HG03342 (cell line): ENCODE results near the gene C3orf80.
"Not testable (repeated sequence)": the region's sequence is repeated elsewhere in the genome, so short reads cannot be mapped to it uniquely, and the experiment has no call there.

Experiments
- ATAC-seq: cut with Tn5 transposase; IDR thresholded peaks from one replicate; pipeline ENCODE4 v1.9.1; 2021; ENCODE audit warnings: mild to moderate bottlenecking, moderate library complexity; ENCODE audit not compliant: unreplicated experiment

The C3orf80 gene

DNA sequence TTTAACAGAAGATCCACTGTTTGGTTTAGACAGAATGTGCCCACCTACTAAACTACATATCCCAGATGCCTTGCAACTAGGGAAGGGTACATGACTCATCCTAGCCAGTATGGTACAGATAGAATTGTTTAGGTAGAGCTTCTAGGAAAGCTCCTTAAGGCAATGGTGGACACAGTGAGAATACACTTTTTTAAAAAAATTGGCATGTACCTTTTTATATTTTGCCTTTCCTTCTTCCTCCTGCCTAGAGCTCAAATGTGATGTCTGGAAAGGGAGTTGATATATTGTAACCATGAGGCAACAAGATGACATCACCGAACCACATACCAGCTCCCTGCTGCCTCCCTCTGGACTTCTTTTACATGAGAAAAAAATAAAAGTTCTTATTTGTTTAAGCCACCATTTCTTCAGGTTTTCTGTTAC is 14.4 kb upstream of the C3orf80 start:
- ATAC-seq: no peak

DNA sequence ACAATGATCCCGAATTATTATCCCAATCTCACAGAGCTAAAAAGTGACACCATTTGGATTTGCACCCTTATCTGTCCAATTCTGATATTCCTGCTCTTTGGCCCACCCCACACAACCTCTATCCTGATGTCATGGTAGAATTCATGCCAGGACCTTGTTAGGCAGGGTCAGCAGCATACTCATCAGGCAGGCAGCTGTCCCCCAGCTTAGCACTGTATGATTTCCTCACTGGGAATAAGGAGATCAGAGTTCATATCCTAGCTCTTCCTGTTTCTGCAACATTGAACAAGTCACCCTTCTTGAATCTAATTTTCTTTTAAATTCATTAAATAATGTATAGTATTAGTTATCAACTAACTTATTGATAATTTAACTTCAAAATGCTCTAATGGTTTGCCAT is 12.0 kb upstream of the C3orf80 start:
- no peak for ATAC-seq

DNA sequence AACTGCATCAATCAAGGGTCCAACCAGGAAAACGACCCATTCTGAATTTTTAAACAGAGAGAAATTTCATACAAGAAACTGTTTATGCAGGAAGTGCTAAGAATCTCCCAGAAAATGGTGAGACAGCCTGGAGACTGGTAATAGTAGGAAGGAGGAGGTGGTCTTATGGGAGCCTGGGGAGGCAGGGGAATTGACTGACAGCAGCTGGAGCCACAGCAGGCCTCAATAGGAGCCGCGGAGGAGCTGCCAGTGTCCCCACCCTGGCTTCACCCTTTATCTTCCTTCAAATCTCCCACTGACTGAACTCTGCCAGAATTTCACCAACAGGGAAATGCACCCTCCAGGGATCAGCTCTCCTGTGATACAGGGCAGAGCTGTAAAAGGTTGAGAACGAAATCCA is 7.5 kb upstream of the C3orf80 start:
- ATAC-seq: no peak

DNA sequence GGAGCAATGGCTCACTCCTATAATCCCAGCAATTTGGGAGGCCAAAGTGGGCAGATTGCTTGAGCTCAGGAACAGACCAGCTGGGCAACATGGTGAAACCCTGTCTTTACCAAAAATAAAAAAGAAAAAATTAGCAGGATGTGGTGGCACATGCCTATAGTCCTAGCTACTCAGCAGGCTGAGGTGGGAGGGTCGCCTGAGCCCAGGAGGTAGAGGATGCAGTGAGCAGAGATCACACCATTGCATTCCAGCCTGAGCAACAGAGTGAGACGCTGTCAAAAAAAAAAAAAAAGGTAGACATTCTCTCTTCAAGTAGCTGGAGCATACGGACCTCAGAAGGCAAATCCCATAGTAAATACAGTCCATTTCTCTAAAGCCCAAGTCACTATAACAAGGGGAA is 7.1 kb upstream of the C3orf80 start:
- ATAC-seq: no peak

DNA sequence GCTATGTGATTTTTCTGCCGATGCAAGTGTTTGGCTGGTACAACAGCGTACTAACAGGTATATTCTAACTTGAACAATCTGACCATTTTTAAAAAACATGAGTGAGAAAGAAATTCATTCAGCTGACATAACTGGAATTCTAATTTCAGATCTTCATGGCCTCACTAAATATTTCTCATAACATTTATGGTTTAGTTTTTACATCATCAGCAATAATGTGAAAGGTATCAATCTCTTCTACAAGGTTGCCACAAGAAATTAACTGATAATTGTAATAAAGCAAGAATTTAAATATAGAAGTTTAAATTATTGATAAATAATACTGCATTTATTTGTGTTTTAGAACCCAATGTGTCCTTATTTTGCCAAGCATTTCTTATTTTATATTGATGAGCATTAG is 5.2 kb upstream of the C3orf80 start:
- no peak for ATAC-seq

DNA sequence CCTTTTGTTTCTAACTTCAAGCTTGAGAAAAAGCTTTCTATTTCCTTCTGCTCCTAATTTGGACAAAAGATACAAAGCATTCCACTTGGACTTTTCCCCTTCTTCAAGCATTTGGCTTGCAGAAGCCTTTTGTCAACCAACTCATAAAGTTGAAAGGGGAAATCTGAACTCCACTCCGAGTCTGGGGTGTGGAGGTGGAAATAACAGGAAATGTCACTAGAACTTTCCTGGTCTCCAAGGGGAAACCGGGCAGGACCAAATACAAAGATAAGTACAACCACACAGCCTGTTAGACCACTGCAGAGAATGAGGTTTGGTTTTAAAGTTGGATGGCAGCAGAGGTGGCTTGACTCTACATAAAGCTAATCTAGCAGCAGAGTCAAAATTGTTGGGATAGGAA is 4.2 kb upstream of the C3orf80 start:
- ATAC-seq: no peak

DNA sequence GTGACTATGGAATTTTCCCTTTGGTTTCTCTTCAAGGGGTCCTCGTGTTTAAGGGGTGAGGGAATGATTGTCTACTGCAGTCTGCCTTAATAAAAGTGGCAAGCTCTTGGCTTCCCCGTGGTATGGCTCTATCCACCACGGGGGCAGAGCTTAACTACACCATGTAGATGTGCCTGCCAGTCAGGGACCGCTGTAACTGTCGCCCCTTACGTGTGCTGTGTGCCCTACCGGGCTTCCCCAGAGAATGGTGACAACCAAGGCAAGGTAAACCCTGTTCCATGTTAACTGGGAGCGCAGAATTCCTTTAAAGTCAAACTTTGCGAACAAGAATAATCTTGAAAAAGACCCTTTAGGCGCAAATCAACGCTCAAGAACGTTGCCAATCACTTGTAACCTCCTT is 966 bp upstream of the C3orf80 start:
- no peak for ATAC-seq

DNA sequence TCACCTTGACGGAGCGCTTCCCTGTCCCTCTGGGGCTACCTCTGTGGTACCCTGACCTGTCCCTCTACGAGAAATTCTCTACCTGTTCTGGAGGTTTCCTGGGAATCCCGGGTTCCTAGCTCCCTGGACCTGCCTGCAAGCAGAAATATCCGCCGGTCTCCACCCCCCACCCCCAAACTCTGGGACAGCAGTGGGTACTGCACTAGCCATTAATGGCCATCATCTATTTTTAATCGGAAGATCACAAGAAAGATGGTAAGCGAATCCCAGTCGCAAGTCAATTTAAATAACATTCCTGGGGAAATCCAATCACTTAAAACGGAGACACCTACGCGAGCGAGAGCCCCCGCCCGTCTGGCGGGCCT is 429 bp upstream of the C3orf80 start:
- no peak for ATAC-seq

DNA sequence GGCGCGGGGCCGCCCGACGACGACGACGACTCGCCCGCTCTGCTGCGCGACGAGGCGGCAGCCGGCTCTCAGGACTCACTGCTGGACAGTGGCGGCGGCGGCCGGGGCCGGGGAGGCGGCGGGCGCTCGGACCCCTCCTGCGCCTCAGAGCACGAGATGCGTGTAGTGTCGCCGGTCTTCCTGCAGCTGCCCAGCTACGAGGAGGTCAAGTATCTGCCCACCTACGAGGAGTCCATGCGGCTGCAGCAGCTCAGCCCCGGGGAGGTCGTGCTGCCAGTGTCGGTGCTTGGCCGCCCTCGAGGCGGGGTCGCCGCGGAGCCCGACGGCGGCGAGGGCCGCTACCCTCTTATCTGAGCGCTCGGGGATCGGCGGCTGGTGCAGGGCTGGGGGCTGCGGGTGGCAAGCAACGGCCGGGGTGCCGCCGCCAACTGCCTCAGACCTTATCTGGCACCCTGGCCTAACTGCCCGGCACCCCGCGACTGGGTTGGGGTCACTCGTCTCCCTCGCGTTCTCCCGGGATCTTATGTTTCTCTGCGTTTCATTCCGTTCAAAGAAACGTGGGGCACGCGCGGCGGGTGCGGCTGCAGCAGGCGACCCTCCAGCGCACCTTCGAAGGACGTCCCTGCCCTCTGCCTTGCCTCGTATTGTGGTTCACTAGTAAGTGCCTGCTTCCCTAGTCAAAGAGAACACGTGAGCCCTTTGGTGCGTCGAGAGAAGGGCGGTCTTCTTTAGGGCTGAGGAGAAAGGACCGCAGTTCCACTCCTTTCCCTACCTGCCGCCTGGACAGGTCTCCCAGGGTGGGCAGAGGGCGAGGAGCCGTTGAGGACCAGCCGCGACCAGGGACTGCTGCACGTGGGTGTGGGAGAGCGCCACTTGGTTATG is 1.0 kb downstream of the C3orf80 start:
- peak; percentile 18 for ATAC-seq

DNA sequence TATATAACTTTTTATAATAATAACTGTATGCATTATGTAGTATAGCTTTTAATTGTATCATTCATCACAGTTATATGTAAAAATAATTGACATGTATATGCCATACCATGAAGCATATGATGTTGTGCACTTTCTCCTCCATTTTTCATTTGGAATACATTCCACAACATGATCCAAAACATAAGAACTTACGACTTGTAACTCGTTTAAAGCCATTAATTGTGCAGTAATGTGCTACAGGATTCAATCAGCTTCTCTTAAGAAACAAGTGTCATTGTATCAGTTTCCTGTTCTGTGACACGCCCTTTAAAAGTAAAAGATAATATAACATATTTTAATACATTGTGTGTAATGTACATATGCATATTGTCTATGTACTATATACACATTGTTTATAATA is 2.2 kb downstream of the C3orf80 start:
- no peak for ATAC-seq

DNA sequence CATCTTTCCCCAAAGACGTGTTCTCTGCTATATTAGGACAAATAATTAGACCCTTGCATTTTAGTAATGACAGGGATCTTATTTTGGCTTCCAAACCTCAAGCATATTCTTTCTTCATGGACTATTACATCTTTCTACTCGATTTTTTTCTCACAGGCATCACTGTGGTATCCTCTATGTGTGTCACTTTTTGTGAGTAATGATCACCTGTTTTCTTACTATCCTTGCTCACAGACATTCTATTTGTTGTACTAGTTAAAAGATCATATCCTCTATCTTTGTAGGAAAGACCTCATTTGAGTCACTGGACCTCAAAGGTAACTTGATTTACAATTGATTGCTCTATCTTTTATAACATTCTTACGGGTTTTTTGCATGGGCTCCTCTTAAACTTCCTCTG is 6.8 kb downstream of the C3orf80 start:
- no peak for ATAC-seq

DNA sequence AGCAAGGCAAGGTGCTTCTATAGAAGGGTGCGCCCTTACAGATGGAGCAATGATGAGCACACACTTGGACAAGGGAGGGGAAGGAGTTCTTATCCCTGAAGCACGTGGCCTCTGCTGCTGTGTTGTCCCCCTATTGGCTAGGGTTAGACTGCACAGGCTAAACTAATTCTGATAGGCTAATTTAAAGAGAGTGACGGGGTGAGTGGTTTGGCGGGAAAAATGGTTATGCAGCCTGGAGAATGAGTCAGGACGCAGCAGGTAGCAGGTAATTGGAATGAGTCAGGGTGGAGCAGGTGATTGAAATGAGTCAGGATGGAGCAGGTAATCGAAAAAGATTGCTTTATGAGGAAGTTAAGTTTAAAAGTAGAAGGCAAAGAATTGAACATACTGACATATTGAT is 15.5 kb downstream of the C3orf80 start:
- not testable (repeated sequence) for ATAC-seq

DNA sequence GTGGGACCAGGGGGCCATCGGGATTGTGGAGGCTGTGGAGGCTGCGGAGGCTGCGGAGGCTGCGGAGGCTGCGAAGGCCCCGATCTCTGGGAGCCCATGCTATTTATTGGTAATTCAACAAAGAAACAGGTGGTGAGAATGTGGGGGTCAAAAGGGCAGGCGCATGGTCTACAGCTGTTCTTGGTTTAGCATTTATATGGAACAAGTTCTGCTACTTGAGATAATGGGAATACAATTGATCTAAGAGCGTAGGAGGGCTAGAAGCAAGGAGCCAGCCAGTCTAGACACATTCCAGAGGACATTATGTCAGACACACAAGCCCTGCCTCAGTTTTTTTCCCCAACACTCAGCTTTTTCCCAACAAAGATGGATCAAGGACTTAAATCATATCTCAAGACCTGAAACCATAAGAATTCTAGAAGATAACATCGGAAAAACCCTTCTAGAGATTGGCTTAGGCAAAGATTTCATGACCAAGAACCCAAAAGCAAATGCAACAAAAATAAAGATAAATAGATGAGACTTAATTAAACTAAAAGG is 20.1 kb downstream of the C3orf80 start:
- no peak for ATAC-seq

DNA sequence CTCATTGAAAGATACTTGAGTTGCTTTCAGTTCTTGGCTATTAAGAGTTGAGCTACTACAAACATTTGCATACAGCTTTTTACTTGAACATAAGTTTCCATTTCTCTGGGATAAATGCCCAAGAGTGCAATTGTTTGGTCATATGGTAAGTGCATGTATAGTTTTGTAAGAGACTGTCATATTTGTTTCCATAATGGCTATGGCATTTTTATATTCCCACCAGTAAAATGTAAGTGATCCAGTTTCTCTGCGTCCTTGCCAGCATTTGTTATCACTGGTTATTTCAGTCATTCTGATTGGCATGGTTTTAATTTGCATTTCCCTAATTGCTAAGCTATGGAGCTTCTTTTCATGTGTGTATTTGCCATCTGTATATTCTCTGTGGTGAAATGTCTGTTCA is 22.5 kb downstream of the C3orf80 start:
- no peak for ATAC-seq

DNA sequence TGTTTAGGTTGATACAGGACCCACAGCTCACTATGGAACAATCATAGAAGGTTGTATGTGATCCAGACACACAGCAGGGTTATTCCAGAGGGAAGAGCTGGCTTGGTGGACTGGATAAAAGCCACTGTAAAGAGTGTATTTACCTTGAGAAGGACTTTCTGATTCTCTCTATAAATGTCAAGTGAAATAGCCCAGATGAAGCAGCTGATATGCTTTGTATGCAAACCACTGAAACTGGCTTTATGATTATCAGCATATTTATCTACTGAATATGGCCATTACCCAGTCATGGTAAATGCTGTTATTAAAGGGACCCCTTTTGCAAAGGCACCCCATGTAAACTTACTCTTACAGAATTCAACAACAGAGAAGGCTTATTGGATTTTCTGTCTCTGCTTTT is 28.1 kb downstream of the C3orf80 start:
- ATAC-seq: no peak

DNA sequence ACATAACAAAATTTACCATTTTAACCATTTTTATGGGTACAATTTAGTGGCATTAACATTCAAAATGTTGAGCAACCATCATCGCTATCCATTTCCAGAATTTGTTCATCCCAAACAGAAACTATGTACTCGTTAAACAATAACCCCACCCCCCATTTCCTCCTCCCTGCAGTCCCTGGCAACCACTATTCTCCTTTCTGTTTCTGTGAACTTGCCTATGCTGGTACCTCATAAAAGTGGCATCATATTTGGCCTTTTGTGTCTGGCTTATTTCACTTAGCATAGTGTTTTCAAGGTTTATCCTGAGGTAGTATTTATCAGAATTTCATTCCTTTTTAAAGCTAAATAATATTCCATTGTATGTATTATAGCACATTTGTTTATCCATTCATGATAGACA is 32.4 kb downstream of the C3orf80 start:
- ATAC-seq: no peak

DNA sequence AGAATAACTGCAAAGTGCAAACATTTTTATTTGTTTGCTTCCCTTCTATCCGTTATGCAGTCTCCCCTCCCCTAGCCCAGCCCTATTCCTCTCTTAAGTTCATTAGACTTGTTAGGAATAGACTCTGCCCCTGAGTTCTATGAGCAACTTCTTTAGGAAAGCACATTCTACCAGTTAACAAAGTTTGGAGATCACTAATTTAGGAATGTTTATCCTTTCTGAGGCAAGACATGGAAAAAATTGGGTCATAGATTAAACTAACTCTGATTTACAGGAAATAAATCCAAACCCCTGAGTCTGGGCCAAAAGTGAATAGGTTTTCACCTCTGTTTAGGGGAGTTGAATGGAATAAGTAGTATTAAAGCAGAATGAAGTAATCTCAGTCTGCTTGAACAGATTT is 34.4 kb downstream of the C3orf80 start:
- ATAC-seq: no peak

DNA sequence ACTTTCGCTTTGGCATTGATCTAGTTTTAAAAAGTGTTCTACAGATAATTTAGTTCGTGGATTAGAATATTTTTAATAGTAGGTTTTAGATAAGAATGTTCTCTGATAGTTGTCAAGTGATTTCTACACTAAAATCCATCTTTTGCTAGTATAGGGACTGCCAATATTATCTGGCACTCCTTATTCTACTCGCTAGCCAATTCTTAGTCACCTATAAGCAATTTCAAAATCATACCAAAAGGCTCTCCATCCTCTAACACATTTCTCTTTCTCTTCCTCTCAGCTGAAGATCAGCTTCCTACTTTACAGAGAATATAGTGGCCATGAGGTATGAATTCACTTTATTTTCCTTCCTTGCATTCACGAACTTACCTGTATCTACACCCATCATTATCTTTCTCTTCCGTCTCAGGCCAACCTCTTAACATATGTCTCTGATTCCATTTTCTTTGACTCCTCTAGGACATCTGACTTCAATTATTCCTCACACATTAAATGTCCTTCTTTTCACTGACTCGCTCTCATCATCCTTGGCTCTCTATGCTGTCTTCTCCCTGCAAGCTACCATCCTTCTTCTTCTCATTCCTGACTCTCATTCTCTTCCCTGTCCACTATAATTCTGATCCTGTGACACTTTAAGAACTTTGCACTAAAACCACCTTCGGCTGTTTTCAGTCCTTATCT is 35.5 kb downstream of the C3orf80 start:
- ATAC-seq: no peak

DNA sequence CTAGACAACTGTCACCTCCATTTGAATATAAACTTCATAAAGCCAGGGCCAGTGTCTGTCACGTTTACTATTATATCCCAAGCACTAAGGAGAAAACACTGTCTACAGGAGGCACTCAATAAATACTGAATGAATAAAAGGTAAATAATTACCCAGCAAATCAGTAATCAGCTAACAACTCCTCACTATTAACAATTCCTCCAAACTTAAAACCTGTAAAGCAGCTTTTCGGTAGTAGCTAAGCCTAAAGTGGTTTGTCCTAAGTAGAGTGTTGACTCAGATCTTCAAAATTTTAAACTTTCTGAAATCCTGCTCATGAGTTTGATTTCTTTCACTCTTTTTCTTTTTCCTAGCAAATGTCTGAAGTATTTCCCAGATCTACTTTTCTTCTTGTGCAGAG is 39.9 kb downstream of the C3orf80 start:
- no peak for ATAC-seq
